Measurements from ENCODE around the gene JMJD1C.

JMJD1C gene

DNA sequence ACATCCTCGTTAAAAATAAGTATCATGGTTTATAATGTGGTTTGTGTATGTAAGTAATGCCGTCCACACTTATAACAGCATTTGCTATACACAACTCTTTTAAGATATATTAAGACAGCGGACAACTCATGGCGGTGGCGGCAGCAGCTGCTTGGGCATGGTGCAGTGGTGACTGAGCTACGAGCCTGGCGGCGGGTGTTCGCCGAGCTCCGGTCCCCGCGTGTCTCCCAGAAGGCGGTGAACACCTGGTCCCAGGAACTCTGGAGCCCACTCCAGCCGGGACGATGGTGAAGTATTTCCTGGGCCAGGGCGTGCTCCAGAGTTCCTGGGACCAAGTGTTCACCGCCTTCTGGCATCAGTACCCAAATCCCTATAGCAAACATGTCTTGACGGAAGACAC lies 38.8 kb downstream of the JMJD1C start:
- H3K4me3 ChIP-seq (ENCODE audit: low read depth, low read length): no peak overlapping the region
- no peak overlapping the region for H3K27ac ChIP-seq (ENCODE audit: extremely low read depth, low read depth, low read length)
- H3K9me3 ChIP-seq (ENCODE audit: control insufficient read depth, insufficient read depth, low read depth, low read length): no peaks in the 10 kb centered on the region
- no peaks in the 10 kb centered on the region; a peak in 1 of 3 replicates for H3K36me3 ChIP-seq (ENCODE audit: control insufficient read depth in 2 of 2, insufficient read depth in 1 of 2, low read length in 2 of 2)
- peaks cover 20% of the 10 kb centered on the region for H3K4me1 ChIP-seq (ENCODE audit: control insufficient read depth, insufficient read depth, low read length)
- CTCF ChIA-PET: no interaction called here
- POLR2A ChIA-PET: interaction anchor here (0.7 kb wide), 1 partner anchor 205 kb away, joined by 6 read pairs; no protein-coding TSS in a partner anchor
- no peak for TF ChIP-seq ZFHX2 (tag by site-specific recombination; conservative IDR thresholded peaks at IDR 0.05)
- TF ChIP-seq, protein P1, sequence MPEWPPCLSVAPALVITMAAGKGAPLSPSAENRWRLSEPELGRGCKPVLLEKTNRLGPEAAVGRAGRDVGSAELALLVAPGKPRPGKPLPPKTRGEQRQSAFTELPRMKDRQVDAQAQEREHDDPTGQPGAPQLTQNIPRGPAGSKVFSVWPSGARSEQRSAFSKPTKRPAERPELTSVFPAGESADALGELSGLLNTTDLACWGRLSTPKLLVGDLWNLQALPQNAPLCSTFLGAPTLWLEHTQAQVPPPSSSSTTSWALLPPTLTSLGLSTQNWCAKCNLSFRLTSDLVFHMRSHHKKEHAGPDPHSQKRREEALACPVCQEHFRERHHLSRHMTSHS (tag by site-specific recombination; IDR thresholded peaks at IDR 0.05): no peak
- TF ChIP-seq SP2 (tag by site-specific recombination; IDR thresholded peaks at IDR 0.05): no peak
- TF ChIP-seq ZNF350 (tag by site-specific recombination; IDR thresholded peaks at IDR 0.05): no peak
- TF ChIP-seq EGR2 (tag by site-specific recombination; IDR thresholded peaks at IDR 0.05; ENCODE audit: low read depth): no peak

DNA sequence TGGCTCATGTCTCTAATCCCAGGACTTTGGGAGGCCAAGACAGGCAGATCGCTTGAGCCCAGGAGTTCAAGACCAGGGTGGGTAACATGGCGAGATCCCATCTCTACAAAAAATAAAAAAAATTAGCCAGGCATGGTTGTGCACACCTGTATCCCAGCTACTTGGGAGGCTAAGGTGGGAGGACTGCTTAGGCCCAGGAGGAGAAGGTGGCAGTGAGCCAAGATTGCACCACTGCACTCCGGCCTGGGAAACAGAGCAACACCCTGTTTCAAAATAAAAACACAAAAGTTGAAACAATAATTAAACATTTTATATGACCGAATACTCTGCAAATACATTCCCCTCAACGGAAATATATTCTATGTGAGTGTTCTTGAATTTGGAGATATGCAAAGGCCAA lies 40.3 kb downstream of the JMJD1C start:
- ChIA-PET POLR2A (no interaction called here), CTCF (no interaction called here)
- Histone ChIP-seq H3K9me3 (ENCODE audit: control insufficient read depth, insufficient read depth, low read depth, low read length) (no peaks in the 10 kb centered on the region), H3K4me1 (ENCODE audit: control insufficient read depth, insufficient read depth, low read length) (peaks cover 11% of the 10 kb centered on the region; the same call in 1 of the 2 replicates), H3K27ac (ENCODE audit: extremely low read depth, low read depth, low read length) (no peak overlapping the region), H3K4me3 (ENCODE audit: low read depth, low read length) (no peak overlapping the region), H3K36me3 (ENCODE audit: control insufficient read depth in 2 of 2, insufficient read depth in 1 of 2, low read length in 2 of 2) (no peaks in the 10 kb centered on the region)
- TF ChIP-seq, protein P2, sequence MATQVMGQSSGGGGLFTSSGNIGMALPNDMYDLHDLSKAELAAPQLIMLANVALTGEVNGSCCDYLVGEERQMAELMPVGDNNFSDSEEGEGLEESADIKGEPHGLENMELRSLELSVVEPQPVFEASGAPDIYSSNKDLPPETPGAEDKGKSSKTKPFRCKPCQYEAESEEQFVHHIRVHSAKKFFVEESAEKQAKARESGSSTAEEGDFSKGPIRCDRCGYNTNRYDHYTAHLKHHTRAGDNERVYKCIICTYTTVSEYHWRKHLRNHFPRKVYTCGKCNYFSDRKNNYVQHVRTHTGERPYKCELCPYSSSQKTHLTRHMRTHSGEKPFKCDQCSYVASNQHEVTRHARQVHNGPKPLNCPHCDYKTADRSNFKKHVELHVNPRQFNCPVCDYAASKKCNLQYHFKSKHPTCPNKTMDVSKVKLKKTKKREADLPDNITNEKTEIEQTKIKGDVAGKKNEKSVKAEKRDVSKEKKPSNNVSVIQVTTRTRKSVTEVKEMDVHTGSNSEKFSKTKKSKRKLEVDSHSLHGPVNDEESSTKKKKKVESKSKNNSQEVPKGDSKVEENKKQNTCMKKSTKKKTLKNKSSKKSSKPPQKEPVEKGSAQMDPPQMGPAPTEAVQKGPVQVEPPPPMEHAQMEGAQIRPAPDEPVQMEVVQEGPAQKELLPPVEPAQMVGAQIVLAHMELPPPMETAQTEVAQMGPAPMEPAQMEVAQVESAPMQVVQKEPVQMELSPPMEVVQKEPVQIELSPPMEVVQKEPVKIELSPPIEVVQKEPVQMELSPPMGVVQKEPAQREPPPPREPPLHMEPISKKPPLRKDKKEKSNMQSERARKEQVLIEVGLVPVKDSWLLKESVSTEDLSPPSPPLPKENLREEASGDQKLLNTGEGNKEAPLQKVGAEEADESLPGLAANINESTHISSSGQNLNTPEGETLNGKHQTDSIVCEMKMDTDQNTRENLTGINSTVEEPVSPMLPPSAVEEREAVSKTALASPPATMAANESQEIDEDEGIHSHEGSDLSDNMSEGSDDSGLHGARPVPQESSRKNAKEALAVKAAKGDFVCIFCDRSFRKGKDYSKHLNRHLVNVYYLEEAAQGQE (tag by site-specific recombination; IDR thresholded peaks at IDR 0.05): no peak
- TF ChIP-seq MYNN (tag by site-specific recombination; IDR thresholded peaks at IDR 0.05; ENCODE audit: borderline replicate concordance) (no peak), ZNF677 (tag by site-specific recombination; IDR thresholded peaks at IDR 0.05) (no peak), ZNF843 (tag by site-specific recombination; IDR thresholded peaks at IDR 0.05) (no peak), ZNF747 (tag by site-specific recombination; IDR thresholded peaks at IDR 0.05) (no peak), ZNF354C (tag by site-specific recombination; IDR thresholded peaks at IDR 0.05; ENCODE audit: borderline replicate concordance, low read depth) (no peak), ZNF2 (tag by site-specific recombination; IDR thresholded peaks at IDR 0.05) (no peak), ZNF10 (tag by site-specific recombination; IDR thresholded peaks at IDR 0.05) (no peak), ZNF776 (tag by site-specific recombination; IDR thresholded peaks at IDR 0.05; ENCODE audit: borderline replicate concordance) (no peak), ZNF768 (tag by site-specific recombination; IDR thresholded peaks at IDR 0.05) (no peak), KLF8 (tag by site-specific recombination; IDR thresholded peaks at IDR 0.05) (no peak), ZSCAN23 (tag by site-specific recombination; IDR thresholded peaks at IDR 0.05) (no peak), MZF1 (tag by site-specific recombination; IDR thresholded peaks at IDR 0.05; ENCODE audit: borderline replicate concordance) (no peak), ZNF37A (tag by site-specific recombination; IDR thresholded peaks at IDR 0.05) (no peak), ZNF544 (tag by site-specific recombination; IDR thresholded peaks at IDR 0.05) (no peak), ZNF146 (tag by site-specific recombination; IDR thresholded peaks at IDR 0.05) (no peak)
- TF ChIP-seq, protein P3, sequence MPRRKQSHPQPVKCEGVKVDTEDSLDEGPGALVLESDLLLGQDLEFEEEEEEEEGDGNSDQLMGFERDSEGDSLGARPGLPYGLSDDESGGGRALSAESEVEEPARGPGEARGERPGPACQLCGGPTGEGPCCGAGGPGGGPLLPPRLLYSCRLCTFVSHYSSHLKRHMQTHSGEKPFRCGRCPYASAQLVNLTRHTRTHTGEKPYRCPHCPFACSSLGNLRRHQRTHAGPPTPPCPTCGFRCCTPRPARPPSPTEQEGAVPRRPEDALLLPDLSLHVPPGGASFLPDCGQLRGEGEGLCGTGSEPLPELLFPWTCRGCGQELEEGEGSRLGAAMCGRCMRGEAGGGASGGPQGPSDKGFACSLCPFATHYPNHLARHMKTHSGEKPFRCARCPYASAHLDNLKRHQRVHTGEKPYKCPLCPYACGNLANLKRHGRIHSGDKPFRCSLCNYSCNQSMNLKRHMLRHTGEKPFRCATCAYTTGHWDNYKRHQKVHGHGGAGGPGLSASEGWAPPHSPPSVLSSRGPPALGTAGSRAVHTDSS (tag by site-specific recombination; IDR thresholded peaks at IDR 0.05): no peak
- TF ChIP-seq, protein P4, sequence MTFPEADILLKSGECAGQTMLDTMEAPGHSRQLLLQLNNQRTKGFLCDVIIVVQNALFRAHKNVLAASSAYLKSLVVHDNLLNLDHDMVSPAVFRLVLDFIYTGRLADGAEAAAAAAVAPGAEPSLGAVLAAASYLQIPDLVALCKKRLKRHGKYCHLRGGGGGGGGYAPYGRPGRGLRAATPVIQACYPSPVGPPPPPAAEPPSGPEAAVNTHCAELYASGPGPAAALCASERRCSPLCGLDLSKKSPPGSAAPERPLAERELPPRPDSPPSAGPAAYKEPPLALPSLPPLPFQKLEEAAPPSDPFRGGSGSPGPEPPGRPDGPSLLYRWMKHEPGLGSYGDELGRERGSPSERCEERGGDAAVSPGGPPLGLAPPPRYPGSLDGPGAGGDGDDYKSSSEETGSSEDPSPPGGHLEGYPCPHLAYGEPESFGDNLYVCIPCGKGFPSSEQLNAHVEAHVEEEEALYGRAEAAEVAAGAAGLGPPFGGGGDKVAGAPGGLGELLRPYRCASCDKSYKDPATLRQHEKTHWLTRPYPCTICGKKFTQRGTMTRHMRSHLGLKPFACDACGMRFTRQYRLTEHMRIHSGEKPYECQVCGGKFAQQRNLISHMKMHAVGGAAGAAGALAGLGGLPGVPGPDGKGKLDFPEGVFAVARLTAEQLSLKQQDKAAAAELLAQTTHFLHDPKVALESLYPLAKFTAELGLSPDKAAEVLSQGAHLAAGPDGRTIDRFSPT (tag by site-specific recombination; IDR thresholded peaks at IDR 0.05): no peak
- TF ChIP-seq, protein P5, sequence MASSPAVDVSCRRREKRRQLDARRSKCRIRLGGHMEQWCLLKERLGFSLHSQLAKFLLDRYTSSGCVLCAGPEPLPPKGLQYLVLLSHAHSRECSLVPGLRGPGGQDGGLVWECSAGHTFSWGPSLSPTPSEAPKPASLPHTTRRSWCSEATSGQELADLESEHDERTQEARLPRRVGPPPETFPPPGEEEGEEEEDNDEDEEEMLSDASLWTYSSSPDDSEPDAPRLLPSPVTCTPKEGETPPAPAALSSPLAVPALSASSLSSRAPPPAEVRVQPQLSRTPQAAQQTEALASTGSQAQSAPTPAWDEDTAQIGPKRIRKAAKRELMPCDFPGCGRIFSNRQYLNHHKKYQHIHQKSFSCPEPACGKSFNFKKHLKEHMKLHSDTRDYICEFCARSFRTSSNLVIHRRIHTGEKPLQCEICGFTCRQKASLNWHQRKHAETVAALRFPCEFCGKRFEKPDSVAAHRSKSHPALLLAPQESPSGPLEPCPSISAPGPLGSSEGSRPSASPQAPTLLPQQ (tag by site-specific recombination; IDR thresholded peaks at IDR 0.05): no peak

Data from HEK293 (cell line).